Measurements from ENCODE around the gene CST8.

DNA sequence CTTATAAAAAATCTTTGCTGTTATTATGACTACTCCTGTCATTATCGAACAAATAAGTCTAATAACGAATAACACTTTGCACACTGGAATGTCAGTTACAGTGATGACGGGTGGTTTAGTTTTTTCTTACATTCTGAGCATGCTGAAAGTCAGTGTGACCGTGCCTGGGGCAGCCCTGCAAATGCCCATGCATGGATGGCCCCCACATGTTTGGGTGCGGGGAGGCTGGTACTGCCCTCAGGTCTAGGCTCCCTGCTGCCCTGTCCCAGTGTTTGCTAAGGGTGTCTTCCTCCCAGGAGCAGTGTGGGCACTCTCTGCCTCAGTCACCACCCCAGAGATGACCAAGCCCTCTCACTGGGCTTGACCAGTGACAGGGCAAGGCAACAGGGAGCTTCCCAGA lies 48.5 kb upstream of the CST8 start:
- TF ChIP-seq, protein P1, sequence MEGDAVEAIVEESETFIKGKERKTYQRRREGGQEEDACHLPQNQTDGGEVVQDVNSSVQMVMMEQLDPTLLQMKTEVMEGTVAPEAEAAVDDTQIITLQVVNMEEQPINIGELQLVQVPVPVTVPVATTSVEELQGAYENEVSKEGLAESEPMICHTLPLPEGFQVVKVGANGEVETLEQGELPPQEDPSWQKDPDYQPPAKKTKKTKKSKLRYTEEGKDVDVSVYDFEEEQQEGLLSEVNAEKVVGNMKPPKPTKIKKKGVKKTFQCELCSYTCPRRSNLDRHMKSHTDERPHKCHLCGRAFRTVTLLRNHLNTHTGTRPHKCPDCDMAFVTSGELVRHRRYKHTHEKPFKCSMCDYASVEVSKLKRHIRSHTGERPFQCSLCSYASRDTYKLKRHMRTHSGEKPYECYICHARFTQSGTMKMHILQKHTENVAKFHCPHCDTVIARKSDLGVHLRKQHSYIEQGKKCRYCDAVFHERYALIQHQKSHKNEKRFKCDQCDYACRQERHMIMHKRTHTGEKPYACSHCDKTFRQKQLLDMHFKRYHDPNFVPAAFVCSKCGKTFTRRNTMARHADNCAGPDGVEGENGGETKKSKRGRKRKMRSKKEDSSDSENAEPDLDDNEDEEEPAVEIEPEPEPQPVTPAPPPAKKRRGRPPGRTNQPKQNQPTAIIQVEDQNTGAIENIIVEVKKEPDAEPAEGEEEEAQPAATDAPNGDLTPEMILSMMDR (optimal IDR thresholded peaks at IDR 0.05 in 1 of 3, IDR thresholded peaks at IDR 0.05 in 1 of 3, conservative IDR thresholded peaks at IDR 0.05 in 1 of 3; ENCODE audit: extremely low read depth in 1 of 3, insufficient read depth in 2 of 3, low read length in 3 of 3) = no peak
- TF ChIP-seq EZH2 (IDR thresholded peaks at IDR 0.05; ENCODE audit: low read length) = no peak

Data from keratinocyte (primary cell).